ENCODE measurements around the gene VPS33B. TPM values are rescaled to one million over a fixed set of nuclear protein-coding genes. Genes with fewer than 3 reads are reported as not detected.

Gene VPS33B
- polyA plus RNA-seq, 5 donors: 16.3 to 19.2 (median 17.5) TPM

DNA sequence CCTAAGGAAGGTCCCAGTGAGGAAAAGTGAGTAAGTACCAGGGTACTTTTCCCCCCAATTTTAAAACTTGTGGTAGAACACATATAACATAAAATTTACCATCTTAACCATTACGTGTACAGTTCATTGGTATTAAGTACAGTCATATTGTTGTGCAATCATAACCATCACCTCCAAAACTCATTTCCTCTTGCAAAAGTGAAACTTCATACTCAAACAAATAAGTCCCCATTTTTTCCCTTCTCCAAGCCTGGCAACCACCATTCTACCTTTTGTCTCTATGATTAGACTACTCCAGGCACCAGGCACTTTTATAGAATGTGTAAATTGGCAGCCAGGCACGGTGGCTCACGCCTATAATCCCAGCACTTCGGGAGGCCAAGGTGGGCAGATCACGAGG is 40.3 kb downstream of the VPS33B start:
- no peak for DNase-seq

- no peak for DNase-seq
Observed at GRCh38 chr15:90981681-90982080, 40.7 kb downstream of the VPS33B start.

GRCh38 chr15:90979582-90979981 is 42.8 kb downstream of the VPS33B start:
- no peak for DNase-seq

- no peak for DNase-seq
Observed at GRCh38 chr15:90974216-90974615, 48.2 kb downstream of the VPS33B start.

GRCh38 chr15:90972133-90972532 is 50.3 kb downstream of the VPS33B start:
- no peak for DNase-seq

DNA sequence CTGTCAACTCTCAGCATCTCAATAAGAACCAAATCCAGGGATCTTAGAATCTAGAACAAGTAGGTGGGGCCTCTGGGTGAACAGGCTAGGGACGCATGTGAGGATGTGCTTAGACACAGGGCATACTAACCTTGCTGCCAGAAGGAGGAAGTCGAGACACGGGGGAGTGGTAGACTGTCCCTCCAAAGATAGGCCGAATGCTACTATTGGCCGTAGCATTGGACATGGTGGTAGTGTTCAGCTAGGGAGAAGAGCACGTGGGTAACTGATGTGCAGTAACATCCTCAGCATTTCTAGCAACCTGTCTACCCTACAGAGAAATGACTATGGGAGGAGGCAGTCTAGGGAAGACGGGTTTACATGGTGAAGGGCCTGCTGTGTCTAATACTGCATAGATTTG is 52.1 kb downstream of the VPS33B start:
- DNase-seq: no peak

DNA sequence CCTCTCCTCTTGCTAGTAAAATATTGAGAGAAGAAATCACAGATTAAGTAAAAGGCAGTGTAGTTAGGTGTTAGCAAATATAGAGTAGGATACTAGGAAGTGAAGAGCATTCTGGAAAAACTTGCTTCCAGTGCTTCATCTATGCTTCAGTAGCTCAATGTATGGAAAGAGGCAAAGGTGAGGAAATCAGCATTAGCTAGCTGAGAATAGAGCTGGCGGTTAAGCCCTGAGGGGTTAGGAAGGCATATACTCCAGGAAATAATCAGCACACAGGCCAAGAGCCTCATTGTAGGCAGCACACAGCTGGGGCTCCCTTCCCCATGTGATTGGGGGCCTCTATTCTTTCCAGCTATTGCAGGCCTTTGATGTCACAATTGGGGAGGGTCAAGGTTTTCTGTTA is 54.0 kb downstream of the VPS33B start:
- no peak for DNase-seq

DNA sequence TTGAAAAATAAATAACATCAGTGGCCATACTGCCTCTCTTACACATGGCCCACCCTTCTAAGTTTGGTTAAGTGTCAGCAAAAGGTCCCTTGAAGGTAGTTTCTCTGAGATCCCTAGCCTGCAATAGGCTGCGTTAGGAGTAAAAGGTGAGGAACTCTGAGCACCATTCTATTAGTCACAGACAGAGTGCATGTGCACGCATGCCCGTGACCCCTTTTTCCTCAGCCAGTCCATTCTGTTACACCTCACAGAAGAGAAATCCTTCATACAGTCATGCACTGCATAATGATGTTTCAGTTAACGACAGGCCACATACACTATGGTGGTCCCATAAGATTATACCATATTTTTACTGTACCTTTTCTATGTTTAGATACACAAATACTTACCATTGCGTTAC is 55.2 kb downstream of the VPS33B start:
- DNase-seq: no peak

DNA sequence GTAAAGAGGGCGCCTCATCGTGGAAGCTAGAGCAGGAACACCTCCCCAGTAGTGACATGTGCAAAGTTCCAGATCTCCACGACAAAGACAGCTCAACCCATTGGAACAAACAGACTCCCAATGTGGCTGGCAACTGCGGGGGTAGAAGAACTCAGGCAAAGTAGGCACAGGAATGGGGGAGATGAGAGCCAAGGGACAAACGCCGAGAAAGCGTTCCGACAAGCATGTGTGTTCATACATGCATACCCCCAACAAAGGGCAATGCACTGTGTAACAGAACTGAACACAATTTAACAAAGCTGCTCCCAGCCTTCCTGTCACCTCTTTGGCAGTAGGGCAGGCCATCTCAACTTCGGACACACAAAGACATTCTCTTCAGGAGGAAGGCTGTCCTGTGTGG is 56.1 kb downstream of the VPS33B start:
- DNase-seq: no peak

DNA sequence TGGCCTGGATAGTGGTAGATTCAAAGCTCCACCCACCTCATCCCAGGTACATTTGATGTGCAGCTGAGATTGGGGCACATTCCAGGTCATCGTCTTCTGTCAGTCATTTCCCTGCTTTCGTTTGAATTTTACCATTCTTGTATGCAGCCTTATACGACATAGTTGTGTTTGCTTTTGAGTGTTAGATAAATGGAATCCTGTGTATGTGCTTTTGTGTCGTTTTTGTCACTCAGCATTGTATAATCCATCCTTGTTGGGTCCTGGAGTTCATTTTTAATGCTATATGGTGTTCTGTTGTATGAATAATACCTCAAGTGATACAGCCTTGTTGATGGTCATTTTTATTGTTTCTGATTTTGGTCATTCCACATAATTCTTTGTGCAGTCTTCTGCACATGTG is 60.4 kb downstream of the VPS33B start:
- no peak for DNase-seq

DNA sequence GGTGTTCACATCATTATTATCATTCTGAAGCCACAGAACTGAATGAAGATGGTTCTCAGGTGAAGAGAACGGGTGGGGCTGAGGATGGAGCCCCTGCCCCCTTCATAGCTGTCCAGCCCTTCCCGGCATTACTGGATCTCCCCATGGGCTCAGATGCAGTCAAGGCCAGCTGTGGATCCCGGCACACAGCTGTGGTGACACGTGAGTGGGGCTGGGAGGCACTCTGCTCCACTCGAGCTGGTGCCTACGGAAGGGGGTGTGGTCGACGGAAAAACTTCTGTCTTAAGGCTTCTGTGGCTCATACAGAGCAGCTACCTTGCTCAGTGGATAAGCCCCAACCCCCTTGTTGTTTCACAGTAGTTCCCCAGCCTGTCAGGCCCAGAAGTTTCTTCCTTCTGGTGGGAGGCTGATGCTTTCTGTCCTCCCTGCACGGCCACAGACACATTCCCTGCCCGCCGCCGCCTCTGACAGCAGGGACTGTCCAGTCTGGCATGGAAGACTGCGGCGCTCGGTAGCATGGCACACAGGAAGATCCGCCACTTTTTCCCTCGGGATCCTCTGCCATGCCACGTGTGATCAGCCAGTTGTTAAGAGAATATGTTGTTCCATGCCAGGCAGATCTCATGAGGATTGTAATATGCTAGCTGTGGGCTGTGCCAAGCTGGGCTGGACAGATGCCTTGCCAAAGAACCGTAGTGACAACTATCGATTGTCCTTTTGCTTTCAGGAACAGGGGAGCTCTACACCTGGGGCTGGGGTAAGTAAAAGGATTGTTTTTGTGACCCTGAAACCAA is 61.9 kb downstream of the VPS33B start:
- no peak for DNase-seq

- no peak for DNase-seq
Observed at GRCh38 chr15:90959894-90960293, 62.5 kb downstream of the VPS33B start.

GRCh38 chr15:90959028-90959595 is 63.3 kb downstream of the VPS33B start:
- DNase-seq: no peak

GRCh38 chr15:90957791-90958190 is 64.6 kb downstream of the VPS33B start:
- DNase-seq: no peak

DNA sequence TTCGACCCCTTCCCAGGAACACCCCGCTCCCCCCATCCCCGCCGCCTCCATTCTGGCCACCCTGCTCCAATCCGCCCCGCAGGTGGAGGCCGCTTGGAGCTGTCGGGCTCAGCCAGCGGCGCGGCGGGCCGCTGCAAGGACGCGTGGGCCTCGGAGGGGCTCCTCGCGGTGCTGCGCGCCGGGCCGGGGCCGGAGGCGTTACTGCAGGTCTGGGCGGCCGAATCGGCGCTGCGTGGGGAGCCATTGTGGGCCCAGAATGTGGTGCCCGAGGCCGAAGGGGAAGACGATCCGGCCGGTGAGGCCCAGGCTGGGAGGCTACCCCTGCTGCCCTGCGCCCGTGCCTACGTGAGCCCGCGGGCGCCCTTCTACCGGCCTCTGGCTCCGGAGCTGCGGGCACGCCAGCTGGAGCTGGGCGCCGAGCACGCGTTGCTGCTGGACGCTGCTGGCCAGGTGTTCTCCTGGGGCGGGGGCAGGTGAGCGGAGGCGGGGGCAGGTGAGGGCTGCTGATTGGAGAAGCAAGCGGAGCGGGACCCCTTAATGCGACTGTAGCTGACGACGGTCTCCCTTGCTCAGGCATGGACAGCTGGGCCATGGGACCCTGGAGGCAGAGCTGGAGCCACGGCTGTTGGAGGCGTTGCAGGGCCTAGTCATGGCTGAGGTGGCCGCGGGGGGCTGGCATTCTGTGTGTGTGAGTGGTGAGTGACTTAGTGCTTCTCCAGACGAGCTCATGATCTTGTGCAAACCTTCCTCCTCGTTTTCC is 65.2 kb downstream of the VPS33B start:
- DNase-seq: no peak

- DNase-seq: peak; percentile 74 to 77
Observed at GRCh38 chr15:90956274-90957030, 65.9 kb downstream of the VPS33B start.

- no peak for DNase-seq
Observed at GRCh38 chr15:90955624-90956273, 66.6 kb downstream of the VPS33B start.

DNA sequence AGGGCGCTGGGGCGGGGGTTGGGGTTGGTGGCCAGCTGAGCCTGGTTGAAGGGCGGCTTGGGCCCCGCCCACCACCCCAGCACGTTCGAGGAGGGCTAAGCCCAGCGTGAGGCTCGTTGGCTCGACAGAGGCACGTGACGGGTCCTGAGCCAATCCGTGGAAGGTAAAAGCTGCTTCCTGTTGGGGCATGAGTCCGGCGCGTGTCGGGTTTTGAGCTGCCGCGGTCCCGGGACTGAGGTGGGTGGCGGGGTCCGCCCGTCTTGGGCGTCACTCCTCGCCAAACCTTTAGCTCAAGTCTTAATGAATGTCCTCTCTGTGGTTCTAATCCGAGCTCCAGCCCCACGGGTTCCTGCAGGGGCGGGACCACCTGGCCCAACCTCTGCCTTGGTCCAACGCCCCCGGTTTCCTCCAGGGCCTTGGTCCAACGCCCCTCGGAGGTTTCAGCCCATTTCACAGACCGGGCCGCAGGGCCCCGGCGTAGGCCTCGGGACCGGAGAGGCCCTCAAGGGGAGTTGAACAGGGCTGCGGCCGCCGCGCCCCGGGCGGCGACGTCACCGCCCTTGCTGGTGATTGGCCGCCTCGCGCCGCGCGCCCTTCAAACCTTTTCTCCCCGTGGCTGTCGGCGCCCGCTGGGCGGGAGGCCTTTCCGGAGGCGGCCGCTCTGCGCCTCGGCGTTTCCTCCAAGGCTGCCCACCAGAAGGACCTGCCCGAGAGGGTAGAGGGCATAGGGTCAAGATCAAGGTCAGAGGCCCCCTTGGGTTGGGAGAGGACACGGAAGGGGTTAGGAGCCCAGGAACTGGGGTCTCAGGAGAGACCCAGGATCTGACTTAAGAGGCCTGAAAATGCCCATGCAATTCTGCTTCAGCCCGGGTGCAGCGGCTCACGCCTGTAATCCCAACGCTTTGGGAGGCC is 67.4 kb downstream of the VPS33B start, which contains the start of gene RCCD1:
Gene RCCD1 (plus strand): TSS at position 173 of the 912 bp plus-strand sequence. CDS start 1,851 bp downstream, outside the sequence.
- DNase-seq: peak; percentile 91 to 92

GRCh38 chr15:90953947-90954711 is 68.3 kb downstream of the VPS33B start:
- no peak for DNase-seq
